ENCODE measurements around the gene ZCCHC7.
"Not testable (repeated sequence)": the region's sequence is repeated elsewhere in the genome, so short reads cannot be mapped to it uniquely, and the experiment has no call there.

ZCCHC7 gene

DNA sequence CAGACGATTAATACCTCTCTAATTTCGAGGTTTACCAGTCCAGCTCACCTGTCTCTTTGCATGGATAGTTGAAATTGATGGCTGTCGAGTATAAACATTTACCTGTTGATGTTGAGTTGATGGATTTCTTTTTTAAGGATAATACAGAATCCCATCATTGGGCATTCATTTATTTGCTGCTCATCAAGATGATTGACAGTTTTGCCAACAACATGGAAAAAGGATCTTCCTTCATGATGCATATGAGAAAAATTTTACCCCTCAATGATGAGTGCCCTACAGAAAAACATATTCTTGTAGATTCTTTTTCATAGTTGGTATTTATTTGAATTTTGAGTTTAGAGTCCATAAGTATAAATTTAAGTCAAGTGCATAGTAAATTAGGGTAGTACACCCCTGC is 59.2 kb downstream of the ZCCHC7 start:
- no peak for DNase-seq

DNA sequence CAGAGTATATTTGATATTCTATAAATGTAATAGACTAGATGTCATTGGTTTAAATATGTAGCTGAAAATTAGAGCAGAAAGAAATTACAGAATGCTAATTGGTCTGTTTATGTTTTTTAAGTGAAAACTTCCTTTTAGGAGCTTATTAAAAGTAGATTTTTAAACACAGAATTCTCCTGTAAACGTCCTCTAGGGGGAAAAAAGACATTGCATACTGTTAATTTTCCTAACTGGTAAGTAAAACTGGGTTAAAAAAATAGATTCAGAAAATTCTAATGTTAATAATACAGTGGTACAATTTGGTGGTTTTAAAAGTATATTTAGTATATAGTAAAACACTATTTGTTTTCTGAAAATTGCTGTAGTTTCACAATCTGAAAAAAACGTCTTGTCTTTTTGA is 59.8 kb downstream of the ZCCHC7 start:
- DNase-seq = no peak

DNA sequence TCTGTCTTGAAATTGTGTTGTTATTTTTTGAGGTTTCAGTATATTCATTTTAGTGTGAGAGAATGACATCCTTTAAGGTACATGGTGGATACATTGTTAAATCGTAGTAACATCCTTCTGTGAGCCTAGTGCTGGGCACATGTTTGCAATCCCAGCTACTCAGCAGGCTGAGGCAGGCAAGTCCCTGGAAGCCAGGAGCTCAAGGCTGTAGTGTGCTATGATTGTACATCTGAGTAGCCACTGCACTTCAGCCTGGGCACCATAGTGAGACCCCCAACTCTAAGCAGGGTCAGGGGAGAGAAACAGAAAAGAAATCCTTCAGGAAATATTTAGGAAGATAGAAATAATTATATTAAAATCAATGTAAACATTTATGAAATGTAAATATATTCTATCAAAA is 62.3 kb downstream of the ZCCHC7 start:
- DNase-seq = no peak

DNA sequence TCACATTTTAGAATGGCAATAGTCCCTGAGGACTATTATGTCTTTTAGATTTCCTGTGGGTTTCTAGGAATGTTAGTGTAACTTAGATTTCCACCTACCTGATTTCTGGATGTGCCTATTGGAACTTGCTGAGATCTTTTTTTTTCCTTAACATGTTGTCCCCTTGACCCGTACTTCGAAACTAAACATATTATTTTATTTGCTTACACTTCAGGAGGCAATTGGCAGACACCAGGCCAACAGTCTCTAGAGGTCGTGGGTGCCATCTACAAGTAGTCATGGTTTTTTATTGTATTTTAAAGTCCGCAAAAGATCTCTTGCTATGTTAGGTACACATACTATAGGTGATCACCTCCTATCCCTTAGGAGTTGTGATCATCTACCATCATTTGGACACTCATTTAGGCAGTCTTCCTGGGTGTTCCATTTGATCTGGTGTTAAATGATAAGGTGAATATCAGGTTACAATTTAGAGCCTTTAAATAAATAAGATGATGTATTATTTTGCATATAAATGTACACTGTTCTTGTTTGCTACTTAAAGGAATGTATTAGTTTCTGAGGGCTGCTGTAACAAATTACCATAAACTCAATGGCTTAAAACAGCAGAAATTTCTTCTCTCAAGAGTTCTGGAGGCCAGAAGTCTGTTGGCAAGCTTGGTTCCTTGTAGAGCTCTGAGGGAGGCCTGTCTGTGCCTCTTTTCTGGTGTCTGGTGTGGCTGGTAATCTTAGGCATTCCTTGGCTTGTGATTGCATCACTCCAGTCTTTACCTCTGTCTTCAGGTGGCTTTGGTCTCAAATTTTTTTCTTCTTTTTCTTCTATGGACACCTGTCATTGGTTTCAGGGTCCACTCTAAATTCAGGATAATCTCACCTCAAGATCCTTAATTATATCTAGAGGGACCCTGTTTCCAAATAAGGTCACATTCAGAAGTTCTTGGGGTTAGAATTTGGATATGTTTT is 64.8 kb downstream of the ZCCHC7 start:
- no peak for DNase-seq

DNA sequence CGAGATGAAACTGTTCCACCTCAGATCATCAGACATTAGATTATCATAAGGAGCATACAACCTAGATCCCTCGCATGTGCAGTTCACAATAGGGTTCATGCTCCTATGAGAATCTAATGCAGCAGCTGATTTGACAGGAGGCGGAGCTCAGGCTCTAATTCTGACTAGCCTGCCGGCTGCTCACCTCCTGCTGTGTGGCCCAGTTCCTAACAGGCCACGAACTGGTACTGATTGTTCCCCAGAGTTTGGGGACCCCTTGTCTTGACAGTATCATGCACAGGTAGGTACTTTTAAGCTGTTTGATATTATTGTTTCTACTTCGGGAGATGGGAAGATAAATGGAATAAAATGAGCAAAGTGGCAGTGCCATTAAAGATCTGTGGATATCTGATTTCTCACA is 66.9 kb downstream of the ZCCHC7 start:
- DNase-seq = no peak

DNA sequence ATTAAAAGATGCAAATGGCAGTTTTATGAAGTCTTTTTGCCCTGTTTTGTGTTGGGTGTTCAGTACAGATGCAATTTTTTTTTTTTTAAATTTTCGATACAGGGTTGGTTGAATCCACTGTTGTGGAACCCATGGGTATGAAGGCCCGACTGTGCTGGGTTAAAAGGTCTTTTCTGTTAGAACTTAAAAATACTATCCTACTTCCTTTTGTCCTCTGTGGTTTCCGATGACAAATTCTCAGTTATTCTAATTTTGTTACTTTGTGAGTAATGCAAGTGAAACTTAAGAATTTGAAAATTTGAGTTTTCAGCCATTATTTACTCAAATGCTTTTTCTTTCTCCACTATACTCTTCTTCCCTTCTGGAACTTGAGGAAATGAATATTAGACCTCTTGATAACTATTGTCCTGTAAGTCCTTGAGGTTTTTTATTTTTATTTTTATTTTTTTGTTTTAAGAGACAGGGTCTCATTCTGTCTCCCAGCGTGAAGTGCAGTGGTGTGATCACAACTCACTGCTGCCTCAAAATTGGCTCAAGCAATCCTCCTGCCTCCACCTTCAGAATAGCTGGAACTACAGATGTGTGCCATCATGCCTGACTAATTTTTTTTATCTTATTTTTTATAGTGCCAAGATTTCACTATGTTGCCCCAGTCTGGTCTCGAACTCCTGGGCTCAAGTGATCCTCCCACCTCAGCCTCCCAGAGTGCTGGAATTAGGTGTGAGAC is 67.5 kb downstream of the ZCCHC7 start:
- no peak for DNase-seq

DNA sequence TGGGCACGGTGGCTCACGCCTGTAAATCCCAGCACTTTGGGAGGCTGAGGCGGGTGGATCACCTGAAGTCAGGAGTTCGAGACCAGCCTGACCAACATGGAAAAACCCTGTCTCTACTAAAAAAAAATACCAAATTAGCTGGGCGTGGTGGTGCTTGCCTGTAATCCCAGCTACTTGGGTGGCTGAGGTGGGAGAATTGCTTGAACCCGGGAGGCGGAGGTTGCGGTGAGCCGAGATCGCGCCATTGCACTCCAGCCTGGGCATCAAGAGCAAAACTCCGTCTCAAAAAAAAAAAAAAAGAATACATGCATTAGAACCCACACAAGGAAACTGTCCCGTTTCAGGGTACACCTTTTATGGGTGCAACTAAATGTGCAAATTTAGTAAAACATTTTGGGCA is 70.4 kb downstream of the ZCCHC7 start:
- not testable (repeated sequence) for DNase-seq

DNA sequence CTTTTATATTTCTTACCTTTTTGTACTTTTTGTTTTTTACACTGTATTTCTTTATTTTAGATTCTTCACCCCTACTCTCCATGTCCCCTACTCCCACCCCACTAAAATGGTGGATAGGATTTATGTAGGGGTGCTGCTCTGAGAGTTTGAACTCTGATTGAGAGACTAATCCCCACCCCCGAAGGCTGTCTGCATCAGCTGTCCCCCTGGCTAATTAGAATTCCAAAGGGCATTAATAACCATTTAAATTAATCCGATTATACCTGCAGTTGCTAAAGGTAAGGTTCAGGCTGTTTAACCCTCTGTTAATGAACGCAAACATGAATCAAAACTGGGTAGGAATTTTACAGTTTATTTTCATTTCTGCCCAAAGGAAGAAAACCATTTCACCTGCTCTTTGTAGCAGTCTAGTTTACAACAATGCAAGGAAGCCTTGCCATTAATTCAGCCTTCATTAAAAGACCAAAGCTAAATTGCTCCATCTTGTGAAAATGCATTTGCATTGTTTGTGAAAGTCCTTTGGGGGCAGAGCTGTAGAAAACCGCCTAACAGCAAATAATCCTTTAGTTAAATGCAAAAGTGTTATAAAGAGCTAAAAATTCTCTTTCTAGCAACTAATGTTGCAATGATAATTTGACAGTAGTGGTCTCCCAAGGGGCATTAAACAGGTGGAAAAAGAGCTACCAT is 71.2 kb downstream of the ZCCHC7 start:
- DNase-seq = no peak

DNA sequence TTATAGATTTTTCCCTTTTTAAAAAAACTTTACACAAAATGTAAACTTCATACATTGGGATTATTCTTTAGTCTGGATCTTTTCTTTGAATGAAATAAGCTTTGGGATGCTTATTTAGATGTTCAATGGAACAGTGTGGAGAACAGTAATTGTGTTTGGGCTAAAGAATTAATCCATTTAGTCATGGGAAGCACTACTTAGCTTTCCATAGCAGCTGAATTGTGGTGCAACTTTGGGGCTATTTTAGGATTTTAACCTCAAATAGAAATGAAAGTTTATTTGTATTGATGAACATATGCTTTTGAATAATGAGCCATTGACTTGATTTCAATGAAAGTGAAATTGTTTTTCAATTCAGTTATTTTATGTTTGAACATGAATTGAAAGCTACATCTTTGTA is 72.4 kb downstream of the ZCCHC7 start:
- no peak for DNase-seq

DNA sequence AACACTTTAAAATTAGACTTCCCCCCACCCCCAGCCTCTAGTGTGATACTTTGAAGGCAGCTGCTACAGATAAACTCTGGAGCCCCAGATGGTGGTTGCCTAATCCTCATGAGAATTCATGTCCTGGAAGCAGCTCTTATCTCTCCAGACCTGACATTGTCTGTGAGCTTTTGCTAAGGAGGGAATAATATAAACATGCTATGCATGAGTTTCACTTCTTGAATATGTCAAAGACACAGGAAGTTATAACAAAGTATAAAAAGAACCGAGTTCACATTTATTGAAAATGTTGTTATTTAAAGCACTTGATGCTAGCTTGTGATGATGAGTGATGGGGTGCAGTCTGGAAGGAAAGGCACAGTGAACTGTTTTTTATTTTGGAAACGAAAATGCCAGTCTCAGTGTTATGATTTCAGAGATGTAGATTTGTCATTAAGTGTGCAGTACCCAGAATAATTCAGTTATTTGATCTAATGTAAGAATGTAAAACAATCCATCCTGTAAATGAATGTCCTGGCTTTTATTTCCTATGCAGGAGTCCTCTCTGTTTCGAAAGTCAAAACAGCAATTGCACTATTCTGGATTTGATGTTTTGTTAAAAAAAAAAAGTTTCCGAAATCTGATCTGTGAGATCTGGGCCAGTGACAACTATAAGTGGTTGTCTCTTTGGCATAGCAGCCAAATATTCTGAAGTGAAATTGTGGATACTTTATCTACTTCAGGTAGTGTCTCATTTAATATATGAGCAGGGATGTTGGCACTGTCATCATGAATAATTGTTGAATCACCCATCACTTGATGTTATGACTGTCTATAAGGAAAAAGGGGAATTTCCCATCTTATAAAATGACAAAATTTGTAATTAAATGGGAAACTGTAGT is 77.0 kb downstream of the ZCCHC7 start:
- DNase-seq = no peak

DNA sequence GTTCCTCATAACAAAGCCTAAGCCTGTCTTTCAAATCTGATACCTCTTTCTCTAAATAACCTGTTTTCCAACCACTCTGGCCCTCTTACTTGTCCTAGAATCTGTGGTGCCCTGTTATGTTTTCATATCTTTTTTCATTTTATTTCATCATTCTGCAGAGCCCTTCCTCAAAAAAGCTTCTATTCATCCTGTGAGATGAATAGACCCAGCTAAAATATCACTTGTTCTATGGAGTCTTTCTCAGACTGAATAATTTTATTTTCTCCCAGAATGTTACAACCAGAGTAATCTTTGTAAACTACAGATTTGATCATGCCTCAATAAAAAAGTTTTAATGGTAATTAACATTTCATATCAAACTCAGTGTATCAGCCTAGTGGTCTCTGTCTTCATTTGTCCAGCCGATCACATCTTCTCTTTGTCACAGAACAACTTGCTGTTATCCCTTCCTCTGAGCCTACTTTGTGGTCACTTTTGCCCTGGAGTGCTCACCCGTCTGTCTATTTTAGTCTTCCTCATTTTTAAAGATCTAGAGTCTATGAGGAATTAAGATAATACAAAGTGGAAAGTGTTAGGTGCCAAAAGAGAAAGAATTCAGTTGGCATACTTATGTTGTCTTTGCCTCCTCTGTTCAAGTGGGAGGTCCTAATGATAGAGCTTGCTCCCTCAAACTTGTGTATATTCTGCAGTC is 77.8 kb downstream of the ZCCHC7 start:
- no peak for DNase-seq

DNA sequence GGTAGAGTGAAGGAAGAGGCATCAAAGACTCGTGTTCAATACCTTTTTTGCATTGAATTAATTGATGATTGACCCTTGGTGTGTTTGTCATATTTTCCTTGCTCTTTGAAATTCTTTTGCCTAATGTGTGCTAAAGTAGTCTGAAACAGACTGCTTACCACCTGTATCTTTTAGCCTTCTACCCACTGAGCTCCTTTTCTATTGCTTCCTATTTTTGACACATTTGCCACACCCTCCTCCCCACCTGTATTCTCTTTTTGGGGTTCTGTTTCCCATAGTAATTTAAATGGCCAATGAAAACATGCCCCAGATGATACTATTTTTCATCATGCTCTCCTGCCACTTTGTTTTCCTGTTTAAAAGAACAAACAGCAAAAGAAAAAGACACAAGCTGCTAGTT is 78.5 kb downstream of the ZCCHC7 start:
- DNase-seq = no peak

DNA sequence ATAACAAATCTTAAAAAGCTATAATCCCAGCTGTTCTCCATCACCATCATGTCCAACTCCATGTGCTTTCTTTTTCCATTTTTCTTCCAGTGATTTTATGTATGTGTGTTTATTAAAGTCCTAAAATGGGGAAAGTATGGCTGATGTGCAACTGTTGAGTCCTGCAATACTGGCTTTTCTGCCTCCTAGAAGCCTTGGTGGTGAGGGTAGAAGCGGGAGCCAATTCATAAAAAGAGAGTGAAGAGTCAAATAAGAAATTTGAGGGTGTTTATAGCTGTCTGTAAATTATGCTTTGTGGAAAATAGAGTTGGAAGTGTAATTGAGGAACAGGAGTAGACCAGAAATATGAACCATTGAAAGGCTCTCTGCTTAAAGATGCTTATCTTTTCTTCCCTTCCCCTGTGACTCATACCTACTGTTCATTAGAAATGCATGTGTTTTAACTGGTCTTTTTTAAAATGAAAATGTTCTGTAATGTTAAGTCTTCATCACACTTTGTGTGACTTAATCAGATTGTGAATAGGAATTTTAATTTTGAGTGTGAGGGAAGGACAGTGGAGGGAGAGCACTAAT is 80.1 kb downstream of the ZCCHC7 start:
- no peak for DNase-seq

DNA sequence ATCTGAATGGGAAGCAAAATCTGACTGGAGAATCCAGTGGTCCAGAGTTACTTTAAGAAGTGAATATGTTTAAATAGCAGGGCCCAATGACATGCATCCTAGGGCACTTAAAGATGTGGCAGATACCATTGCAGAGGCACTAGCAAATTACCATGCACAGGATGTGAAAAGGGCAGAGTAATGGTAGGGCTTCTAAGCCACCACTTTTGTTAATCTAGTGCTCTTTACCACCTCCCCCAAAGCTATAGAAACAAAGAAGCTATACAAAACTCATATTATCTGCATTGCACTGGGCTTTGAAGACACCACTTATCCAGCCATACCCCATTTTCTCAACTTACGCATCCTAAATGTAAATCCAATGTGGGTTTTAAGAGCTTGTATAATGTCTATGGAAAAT is 81.2 kb downstream of the ZCCHC7 start:
- DNase-seq = no peak

DNA sequence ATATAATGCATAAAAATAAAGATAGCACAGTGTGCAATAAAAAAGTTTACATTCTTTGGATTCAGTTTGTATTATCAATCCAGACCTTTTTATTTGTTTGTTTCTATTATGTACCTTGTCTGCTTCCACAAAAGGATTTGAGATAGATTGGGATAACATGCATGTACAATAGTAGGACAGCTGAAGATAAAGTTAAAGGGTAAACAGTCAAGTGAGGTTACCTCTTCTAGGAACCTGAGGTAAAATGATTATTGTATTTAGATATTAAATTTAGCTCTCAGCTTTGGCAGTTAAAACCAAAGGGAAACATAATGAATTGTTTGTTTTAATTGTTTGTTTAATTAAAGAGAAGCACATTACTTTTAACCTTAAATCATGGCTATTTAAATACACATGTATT is 81.7 kb downstream of the ZCCHC7 start:
- DNase-seq = no peak

DNA sequence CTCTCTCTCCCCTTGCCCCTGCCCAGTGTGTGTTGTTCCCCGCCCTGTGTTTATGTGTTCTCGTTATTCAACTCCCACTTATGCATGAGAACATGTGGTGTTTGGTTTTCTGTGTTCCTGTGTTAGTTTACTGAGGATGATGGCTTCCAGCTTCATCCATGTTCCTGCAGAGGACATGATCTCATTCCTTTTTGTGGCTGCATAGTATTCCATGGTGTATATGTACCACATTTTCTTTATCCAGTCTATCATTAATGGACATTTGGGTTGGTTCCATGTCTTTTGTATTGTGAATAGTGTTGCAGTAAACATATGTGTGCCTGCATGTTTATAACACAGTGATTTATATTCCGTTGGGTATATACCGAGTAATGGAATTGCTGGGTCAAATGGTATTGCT is 83.1 kb downstream of the ZCCHC7 start:
- not testable (repeated sequence) for DNase-seq

DNA sequence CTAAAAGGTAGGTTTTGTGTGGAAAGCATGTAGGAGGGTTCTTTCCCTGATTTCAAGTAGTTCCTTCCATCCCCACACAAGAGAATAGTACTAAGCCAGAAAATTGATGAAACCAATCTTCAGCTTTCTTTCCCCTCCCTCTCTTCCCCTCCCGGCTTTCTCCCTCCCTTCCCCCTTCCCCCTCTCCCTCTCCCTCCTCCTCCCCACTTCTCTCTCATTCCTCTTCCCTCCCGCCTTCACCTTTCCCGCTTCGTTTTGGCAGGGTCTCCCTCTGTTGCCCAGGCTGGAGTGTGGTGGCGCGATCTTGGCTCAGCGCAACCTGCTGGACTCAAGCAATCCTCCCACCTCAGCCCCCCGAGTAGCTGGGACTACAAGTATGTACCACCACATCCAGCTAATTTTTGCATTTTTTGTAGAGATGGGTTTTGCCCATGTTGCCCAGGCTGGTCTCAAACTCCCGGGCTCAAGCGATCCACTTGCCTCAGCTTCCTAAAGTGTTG is 85.8 kb downstream of the ZCCHC7 start:
- no peak for DNase-seq

DNA sequence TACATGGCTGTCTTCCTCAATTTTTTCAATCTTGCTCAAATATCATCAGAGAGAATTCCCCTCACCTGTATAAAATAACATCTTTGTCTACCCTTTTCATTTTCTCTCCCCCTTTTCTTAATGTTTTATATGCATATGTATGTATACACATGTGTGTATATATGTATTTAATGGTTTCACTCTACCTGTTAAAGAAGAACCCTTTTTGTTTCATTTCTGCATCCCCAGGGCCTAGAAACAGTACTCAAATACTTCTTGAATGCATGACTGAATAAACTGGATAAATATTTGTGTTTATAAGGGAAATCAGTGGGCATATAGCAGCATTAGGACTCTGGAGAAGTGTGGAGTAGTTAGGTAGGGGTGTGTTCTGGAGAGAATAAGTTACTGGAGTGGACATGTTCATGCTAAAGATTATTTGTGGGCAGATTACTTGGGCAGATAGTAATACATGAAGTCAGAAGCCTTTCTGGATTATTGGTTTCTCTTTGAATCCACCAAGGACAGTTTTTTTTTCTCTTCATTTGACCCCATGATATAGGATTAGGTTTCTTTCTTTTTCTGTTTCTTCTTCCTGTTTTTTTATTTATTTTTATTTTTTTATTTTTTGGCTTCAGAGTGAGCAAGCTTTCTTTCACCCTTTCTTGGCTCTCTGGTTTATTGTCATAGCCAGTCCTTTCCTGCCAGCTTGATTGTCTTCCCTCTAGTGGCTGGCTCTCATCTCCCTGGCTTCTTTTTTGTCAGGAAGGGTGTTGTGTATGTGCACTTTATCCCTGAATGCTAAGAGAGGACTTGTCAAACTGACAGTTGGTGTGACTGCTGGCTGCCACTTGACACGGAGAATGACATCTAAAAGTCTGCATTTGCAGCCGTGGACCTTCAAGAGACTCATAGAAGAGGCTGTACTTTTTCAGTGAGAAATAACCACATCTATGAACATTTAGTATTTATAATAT is 89.3 kb downstream of the ZCCHC7 start:
- no peak for DNase-seq

DNA sequence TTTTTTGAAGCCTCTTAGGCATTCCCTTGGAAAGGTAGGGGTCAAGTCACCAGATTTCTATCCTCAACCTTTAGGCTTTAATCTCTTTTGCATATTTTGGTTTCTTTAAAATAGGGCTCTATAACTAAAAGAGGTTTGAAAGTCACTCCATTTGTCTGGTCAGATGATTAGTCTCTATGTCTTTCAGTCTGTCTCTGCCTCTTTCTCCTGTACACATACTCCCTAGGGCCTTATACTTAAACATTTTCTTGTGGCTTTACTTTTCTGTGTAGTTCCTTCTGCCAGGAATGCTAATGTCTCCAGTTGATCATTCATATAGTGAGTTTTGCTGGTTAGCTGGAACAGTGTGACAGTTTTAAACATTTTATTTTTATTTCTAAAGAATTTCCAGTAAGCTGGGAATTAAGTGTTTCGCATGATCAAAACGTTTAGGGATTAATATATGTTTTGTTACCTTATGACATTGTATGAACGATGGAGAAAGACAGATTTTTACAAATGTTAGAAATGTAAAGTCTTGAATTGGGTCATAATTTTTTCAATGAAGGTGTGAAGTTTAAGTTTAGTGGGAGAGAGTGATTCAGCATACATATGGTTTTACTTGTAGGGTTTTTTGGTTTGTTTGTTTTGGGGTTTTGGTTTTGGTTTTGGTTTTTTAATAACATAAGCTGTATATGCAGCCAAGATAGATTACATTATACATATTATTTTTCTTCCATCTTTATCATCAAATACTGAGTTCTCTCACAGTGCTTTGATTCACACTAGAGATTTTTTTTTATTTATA is 90.6 kb downstream of the ZCCHC7 start:
- DNase-seq = no peak

Measured in activated naive CD4-positive, alpha-beta T cell (primary cell).